ENCODE measurements around the gene HOXB3. TPM values are rescaled to one million over a fixed set of nuclear protein-coding genes. Genes with fewer than 3 reads are reported as not detected.
A peak's percentile ranks its signal among the peaks of the same experiment; 100 is the strongest.

The HOXB3 gene
- polyA plus RNA-seq, 1 donor from 2014 or later, result 0.34 TPM

DNA sequence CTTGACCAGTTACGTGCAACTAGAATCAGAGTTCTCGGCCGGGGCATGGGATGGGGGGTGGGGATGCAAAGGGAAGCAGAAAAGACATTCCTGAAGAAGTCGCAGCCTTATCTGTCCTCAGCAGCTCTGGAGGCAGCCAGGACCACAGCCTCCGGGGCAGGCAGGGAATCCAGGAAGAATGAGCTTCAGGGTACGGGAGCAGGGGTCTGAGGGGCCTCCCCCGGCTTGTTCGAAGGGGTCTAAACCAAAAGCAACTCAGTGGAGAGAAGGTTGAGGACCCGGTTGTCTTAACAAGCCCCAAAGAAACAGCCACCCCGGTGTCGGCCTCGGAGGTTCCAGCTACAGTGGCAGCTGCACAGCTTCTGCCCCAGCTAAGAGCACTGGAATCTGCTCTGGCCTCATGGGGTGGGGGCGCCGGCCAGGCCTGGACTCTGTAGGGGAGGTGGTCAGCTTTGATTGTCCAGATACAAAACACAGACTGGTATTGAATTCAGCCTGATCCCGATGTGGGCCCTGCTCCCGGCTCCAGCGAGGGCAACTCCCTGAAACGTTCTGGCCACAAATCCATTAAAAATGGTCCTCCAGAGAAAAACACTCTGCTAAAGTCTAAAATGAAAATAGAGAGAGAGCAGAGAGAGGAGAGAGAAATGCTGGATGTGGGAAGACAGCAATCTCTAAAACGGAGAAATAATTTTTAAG is 19.6 kb downstream of the HOXB3 start:
- Mint-ChIP-seq H3K4me3 (no peak overlapping the region), H3K36me3 (peaks cover 2% of the 10 kb centered on the region), H3K27ac (no peak overlapping the region)

DNA sequence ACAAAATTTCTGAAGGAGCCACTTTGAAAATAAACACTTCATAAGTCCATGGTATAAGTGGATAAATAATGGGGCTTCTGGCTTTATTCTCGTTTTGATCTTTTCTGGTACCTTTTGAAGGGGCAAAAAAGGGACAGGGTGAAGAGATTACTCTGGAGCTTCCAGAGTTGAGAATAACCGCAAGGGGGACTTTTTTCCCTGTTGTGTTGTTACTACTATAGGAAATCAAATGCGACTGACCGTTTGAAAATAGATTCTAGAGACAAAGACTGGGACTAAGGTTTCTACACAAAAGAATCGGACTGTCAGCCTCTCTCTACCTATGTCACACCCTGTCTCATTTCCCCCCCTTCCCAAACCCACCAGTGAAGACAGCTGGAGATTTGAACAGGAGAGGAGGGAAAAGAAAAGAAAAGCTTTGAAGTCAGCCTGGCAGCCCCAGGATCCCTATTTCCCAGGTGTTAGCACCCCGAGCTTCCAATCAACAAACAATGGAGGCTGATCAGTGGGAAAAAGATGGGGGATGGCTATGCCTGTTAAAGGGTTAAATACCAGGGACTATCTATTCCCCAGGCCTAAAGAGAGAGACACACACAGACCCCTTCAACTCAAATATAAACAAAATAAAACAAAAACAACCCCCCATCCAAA is 20.2 kb downstream of the HOXB3 start:
- peaks cover 4% of the 10 kb centered on the region for H3K27me3 Mint-ChIP-seq
- no peak overlapping the region for H3K27ac Mint-ChIP-seq
- peaks cover 0 to 1% (median 0%) of the 10 kb centered on the region in 3 donors for H3K9me3 Mint-ChIP-seq
- peaks cover 2% of the 10 kb centered on the region for H3K36me3 Mint-ChIP-seq
- H3K4me3 Mint-ChIP-seq, result no peak overlapping the region
- H3K4me1 Mint-ChIP-seq, result no peaks in the 10 kb centered on the region

More for the DNA sequence above, 19.6 kb downstream of the HOXB3 start:
- H3K9me3 Mint-ChIP-seq, result peaks cover 0 to 1% (median 0%) of the 10 kb centered on the region in 3 donors
- H3K4me1 Mint-ChIP-seq, result peaks cover 0 to 1% (median 0%) of the 10 kb centered on the region in 3 donors
- peaks cover 3% of the 10 kb centered on the region for H3K27me3 Mint-ChIP-seq

DNA sequence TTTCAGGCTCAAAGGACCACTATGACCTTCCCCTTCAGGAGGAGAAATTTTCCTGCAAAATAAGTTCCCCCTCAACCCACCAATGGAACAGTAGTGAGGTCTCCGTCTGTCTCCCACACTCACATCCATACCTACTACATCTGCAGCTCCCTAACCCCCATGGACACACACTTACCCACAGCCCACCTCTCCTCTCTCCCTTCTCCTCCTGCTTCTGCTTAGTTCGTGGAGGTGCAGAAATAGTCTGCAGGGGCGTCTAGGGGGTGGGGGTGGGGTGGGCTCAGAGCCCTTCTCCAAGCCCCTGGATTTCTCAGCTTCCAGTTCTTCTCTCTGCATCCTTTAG is 20.8 kb downstream of the HOXB3 start:
- Mint-ChIP-seq H3K27ac (no peak overlapping the region), H3K36me3 (peaks cover 2% of the 10 kb centered on the region), H3K9me3 (peaks cover 0 to 1% (median 0%) of the 10 kb centered on the region in 3 donors), H3K4me1 (no peaks in the 10 kb centered on the region), H3K27me3 (peaks cover 8% of the 10 kb centered on the region), H3K4me3 (no peak overlapping the region)

DNA sequence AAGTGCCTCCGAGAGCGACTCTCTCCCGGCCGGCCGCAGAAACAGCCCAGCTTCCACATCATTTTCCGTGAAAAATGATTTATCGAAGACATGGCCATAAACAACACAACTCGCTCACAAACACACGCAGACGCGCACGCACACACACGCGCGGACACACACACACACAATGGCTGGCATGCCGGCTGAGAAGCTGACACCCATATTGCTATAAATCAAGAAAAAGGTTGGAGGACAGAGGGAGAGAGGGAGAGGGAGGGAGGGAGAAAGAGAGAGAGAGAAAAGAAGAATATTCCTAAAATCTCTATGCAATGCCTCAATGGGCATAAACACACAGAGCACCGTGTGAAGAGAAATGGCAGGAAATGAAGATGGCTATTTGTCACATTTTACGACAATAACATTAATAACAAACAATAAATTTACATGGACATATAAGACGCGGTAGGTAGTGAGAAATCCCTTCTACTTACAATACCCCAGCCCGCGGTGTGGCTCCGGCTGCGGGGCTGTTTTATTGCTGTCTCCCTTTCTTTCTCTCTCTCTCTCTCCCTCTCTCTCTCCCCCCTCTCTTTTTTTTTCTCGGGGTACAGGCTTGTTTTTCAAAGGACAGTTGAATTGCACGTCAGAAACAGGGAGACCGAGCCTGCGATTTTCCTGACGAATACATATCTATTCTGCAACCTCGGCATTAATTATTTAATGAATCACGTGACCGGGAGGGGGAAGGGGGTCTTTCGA is 21.4 kb downstream of the HOXB3 start:
- H3K27ac Mint-ChIP-seq, result no peak overlapping the region
- H3K36me3 Mint-ChIP-seq, result peaks cover 2% of the 10 kb centered on the region
- peaks cover 0 to 1% (median 0%) of the 10 kb centered on the region in 3 donors for H3K9me3 Mint-ChIP-seq
- peaks cover 8% of the 10 kb centered on the region for H3K27me3 Mint-ChIP-seq
- H3K4me3 Mint-ChIP-seq, result no peak overlapping the region
- H3K4me1 Mint-ChIP-seq, result no peaks in the 10 kb centered on the region

DNA sequence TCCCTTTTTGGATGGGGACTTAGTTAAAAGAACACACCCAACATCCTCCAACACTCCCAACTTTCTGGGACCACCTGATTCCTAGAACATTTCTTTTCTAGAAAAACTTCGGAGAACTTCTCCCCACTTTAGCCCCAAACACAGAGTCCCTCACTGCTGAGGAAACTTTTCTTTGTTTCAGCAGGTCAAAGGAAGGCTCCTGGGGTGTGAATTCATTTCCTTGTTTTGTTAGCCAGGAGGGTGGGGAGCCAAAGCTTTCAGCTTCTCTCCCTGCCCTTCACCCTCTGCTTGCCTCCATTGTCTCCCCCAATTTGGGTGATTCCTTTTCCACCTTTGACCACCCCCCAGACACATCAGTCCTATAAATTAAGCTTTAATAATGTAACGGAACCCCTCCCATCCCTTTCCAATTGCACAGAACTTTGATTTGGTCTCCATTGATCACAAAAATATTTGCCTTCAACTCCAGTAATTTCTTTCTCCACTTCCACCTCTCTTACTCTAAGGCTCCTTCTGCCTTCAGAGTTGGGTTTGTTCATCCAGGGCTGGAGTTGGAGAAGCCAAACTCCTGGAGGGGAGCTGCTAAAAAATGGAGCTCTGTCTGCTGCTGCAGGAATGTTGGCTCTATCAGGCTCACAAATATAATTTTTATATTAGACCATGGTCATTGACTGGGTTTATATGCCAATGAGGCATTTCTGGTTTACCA is 22.2 kb downstream of the HOXB3 start:
- H3K36me3 Mint-ChIP-seq, result peaks cover 2% of the 10 kb centered on the region
- no peak overlapping the region for H3K4me3 Mint-ChIP-seq
- peaks cover 10% of the 10 kb centered on the region for H3K27me3 Mint-ChIP-seq
- H3K9me3 Mint-ChIP-seq, result peaks cover 0 to 1% (median 0%) of the 10 kb centered on the region in 3 donors
- no peak overlapping the region for H3K27ac Mint-ChIP-seq
- H3K4me1 Mint-ChIP-seq, result no peaks in the 10 kb centered on the region

DNA sequence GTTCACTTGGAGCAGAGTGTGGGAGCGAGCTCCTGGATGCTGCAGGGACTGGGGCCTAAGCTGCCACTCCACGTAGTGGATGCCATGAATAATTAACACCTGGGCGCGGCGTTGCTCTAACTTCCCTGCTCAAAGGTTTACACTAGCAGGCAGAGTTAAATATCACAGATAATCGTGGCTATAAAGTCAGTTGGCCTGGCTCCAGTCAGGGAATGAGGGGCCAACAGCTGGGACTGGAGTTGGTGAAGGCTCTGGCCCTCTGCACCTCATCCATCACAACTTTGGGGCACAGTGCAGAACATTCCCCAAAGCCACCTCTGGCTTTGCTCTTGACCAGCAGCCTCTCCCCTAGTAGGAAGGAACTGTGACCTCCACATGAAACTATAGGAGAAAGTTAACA is 22.8 kb downstream of the HOXB3 start:
- Mint-ChIP-seq H3K27ac (no peak overlapping the region), H3K9me3 (peaks cover 0 to 1% (median 0%) of the 10 kb centered on the region in 3 donors), H3K27me3 (peaks cover 11% of the 10 kb centered on the region), H3K36me3 (peaks cover 2% of the 10 kb centered on the region), H3K4me3 (no peak overlapping the region), H3K4me1 (no peaks in the 10 kb centered on the region)

DNA sequence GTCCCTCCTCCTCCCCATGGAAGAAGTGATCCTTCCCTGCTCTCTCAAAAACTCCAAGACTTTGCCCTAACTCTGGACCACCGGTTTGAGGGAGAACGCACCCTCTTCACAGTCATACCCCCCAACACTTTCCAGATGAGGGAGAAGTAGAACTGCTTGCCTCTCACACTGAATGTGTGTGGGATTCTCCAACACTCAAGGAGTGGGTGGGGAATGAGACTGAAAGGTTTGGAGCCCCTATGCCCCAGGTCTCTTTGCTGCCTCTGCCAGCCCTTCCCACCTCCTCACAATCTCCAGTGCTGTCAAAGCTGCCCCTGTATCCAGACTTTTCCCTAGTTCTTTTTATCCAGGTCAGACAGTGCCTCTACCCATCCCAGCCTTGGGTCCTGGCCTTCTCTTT is 23.3 kb downstream of the HOXB3 start:
- H3K4me3 Mint-ChIP-seq, result no peak overlapping the region
- H3K27me3 Mint-ChIP-seq, result peaks cover 11% of the 10 kb centered on the region
- H3K4me1 Mint-ChIP-seq, result no peaks in the 10 kb centered on the region
- peaks cover 2% of the 10 kb centered on the region for H3K36me3 Mint-ChIP-seq
- peaks cover 0 to 1% (median 0%) of the 10 kb centered on the region in 3 donors for H3K9me3 Mint-ChIP-seq
- H3K27ac Mint-ChIP-seq, result no peak overlapping the region

DNA sequence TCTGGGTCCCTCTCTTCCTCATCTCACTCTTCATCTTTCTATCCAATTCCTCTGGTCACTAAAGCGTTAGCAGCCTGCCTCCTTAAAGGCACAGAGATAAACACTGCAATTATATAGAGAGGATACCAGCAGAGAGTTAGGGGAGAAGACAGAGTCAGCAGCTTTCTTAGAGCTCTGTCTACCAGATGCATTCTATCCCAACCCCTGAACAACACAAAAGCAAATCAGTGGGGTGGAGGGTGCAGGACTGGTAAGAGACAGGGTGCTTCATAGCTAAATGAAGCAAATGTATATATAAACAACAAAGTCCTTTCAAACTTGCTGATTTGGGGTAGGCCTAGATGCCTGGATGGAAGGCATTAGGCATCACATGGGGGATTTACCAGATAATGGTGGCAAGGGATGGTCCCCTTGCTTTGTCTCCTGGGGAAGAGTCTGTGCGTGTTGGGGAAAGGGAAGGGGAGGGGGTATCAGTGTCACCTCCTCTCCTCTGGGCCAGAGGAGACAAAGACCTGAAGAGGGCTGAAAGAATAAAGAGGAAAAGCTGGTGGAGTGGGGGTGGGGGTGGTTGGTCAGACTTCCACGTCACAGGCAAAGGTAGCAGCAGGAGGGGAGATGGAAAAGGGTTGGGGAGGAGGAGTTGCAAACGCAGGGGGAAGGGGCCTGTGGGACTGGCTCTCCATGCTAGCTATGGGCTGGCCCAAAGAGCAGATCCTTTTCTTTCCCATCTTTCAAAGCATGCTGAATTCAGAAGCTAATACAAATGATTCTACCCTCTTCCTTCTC is 23.9 kb downstream of the HOXB3 start:
- H3K4me3 Mint-ChIP-seq, result no peak overlapping the region
- H3K9me3 Mint-ChIP-seq, result peaks cover 0 to 1% (median 0%) of the 10 kb centered on the region in 3 donors
- H3K4me1 Mint-ChIP-seq, result no peaks in the 10 kb centered on the region
- peaks cover 11% of the 10 kb centered on the region for H3K27me3 Mint-ChIP-seq
- H3K36me3 Mint-ChIP-seq, result peaks cover 2% of the 10 kb centered on the region
- no peak overlapping the region for H3K27ac Mint-ChIP-seq

DNA sequence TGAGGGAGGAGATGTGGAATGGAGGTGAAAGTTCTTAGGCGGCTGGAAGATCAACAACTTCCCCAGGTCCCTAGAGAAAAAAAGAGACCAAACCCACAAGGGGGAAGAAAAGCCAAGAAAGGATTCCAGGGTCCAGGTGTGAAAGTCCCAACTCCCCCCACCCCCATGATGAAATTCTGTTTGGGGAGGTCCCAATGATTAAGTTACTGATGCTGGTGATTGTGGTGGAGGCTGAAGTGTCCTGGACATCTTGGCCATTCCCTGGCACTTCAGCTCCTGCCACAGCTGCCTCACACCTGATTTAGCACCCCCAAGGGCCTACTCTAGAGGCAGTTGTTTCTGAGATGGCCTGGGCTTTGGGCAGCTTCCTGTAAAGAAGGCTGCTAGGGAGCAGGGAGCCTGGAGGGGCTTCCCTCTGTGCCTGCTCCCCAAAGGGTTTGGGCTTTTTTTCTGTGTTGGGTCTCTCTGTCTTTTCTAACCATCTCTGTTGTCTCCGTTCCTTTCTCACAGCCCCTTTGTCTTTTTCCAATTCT is 25.0 kb downstream of the HOXB3 start:
- H3K36me3 Mint-ChIP-seq, result peaks cover 2% of the 10 kb centered on the region
- no peak overlapping the region for H3K4me3 Mint-ChIP-seq
- no peak overlapping the region for H3K27ac Mint-ChIP-seq
- H3K4me1 Mint-ChIP-seq, result no peaks in the 10 kb centered on the region
- H3K27me3 Mint-ChIP-seq, result peaks cover 8% of the 10 kb centered on the region
- peaks cover 0 to 1% (median 0%) of the 10 kb centered on the region in 3 donors for H3K9me3 Mint-ChIP-seq

DNA sequence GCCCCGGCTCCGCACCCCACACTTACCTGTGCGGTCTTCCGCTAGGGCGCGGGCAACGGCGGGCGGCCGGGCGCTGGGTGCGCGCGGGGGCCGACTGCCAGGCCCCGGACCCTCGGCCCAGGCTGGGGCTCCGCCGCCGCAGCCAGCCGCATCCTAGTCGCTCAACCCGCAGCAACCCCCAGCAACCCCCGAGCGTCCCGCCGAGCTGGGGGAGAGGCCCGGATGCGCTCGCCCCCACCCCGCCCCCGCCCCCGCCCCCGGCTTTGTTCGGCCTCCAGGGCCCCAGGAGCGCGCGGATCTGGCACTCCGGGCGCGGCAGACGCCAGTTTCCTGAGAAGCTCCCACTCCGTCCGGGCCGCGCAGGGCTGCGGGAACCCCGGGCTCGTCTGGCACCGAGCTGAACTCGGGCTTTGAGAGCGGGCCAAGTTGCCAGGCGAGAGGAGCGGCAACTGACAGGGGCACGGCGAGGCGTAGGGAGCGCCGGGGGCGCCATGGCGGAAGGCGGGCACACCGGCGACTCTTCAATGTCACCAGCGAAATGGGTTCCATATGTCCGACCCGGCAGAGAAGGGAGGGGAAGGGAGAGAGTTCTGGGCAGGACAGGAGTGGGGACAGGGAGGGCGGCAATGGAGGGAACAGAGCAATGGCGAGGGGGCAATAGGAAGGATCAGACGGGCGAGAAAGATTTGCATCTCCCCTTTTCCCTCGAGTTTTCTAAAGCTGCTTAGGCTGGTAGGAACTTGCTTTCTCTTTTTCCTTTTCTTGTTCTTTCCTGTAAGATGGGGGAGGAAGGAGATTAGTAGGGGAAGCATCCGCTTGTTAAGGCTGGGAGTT is 25.6 kb downstream of the HOXB3 start:
- peaks cover 8% of the 10 kb centered on the region for H3K27me3 Mint-ChIP-seq
- H3K4me1 Mint-ChIP-seq, result no peaks in the 10 kb centered on the region
- peaks cover 0 to 1% (median 0%) of the 10 kb centered on the region in 3 donors for H3K9me3 Mint-ChIP-seq
- H3K36me3 Mint-ChIP-seq, result peaks cover 2% of the 10 kb centered on the region
- H3K27ac Mint-ChIP-seq, result no peak overlapping the region
- H3K4me3 Mint-ChIP-seq, result no peak overlapping the region

DNA sequence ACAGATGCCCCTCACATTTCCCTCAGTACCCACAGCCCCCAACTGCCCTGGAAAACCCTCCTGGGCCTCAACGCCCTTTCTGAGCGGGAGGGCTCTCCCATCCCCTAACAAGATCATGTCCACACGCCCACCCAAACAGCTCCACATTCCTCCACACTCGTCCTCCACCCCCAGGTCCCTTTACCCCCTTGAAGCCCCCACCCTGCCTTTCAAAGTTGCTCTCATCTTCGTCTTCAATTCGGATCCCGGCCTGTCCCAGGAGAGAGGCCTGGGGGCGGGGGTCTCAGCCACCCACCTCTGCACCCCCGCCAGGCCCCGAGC is 26.2 kb downstream of the HOXB3 start:
- H3K9me3 Mint-ChIP-seq, result no peaks in the 10 kb centered on the region
- no peak overlapping the region for H3K27ac Mint-ChIP-seq
- no peaks in the 10 kb centered on the region for H3K4me1 Mint-ChIP-seq
- no peak overlapping the region for H3K4me3 Mint-ChIP-seq
- no peaks in the 10 kb centered on the region for H3K36me3 Mint-ChIP-seq
- H3K27me3 Mint-ChIP-seq, result peaks cover 8% of the 10 kb centered on the region

DNA sequence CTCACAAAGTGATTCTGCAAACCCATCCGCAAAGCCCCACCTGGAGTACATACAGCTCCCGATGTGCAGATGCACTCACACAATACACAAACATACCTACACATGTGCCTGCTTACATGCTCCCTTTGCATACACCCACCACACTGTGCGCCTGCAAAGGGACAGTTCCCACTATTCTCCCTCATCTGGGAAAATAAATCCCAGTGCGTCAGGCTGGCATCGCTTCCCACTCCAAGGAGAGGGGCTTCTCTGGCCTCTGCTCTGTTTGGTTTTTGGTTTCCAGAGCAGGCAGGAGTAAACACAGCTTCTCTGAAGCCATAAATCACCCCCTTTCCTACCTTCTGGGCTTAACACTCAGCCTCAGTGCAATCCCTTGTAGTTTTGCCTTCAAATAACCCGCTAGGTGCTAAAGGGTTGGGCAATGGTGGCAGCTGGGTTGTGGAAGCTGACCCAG is 26.6 kb downstream of the HOXB3 start:
- Mint-ChIP-seq H3K4me1 (no peaks in the 10 kb centered on the region), H3K27me3 (peaks cover 11% of the 10 kb centered on the region), H3K9me3 (no peaks in the 10 kb centered on the region), H3K4me3 (no peak overlapping the region), H3K36me3 (no peaks in the 10 kb centered on the region), H3K27ac (peak overlapping the region in 1 of 3 donors; percentile 49)

DNA sequence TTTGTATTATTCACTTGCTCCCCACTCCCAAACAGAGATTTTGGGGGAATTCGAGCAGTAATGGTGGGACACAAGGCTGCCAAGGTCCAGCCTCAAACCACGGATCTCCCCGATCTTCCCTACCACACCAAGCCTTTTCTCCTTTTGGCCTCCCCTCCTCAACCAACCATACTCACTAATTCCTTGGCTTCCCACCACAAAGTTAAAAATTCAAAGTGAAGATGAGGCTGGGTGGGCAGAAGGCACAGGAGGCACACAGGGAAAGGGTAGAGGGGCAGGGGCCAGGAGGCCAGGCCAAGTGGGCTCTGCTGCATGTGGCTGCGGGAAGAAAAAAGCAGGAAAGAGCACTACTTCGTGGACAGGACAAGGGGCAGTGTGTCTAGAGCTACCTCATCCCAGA is 27.1 kb downstream of the HOXB3 start:
- H3K36me3 Mint-ChIP-seq, result no peaks in the 10 kb centered on the region
- peak overlapping the region in 1 of 3 donors; percentile 49 for H3K27ac Mint-ChIP-seq
- peaks cover 14% of the 10 kb centered on the region for H3K27me3 Mint-ChIP-seq
- no peaks in the 10 kb centered on the region for H3K9me3 Mint-ChIP-seq
- H3K4me3 Mint-ChIP-seq, result no peak overlapping the region
- H3K4me1 Mint-ChIP-seq, result no peaks in the 10 kb centered on the region
